HG03045 (cell line): Measurements from ENCODE around the gene CDC42BPA.
"Not testable (repeated sequence)": the region's sequence is repeated elsewhere in the genome, so short reads cannot be mapped to it uniquely, and the experiment has no call there.

Source experiments
- ATAC-seq: cut with Tn5 transposase; IDR thresholded peaks from one replicate; pipeline ENCODE4 v1.9.1; 2021; ENCODE audit warnings: mild to moderate bottlenecking, moderate library complexity; ENCODE audit not compliant: unreplicated experiment

CDC42BPA gene

DNA sequence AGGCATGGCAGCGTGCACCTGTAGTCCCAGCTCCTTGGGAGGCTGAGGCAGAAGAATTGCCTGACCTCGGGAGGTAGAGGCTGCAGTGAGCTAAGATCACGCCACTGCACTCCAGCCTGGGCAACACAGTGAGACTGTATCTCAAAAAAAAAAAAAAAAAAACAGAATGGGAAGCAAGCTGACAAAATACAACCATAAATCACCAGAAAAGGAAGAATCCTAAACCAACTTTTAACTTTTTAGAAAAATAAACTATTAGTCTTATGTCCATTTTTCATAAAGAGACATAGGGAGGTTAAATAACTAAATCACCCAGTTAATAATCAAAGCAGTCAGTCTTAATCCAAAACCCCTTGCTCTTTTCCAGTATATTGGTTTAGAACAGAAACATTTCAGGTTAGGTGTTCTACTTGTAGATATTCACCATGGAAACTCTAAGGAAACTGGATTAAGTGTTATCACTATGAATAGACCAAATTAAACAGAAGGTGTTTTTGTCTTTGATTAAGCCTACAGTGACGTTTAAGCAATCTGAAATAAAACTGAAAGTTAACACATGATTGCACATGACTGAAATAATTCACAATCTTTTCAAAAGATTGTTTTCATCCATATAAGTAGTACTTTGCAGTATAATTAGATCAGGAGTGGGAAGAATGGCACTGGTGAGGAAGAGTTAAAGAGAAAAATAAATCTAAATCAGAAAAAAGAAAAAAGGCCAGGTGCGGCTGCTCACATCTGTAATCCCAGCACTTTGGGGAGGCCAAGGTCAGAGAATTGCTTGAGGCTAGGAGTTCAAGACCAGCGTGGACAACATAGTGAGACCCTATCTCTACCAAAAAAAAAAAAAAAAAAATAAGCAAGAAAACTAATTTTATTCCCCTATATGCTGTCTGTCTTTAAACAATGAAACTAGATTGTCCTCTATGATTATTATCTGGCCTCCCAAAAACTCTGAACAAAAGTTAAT, 9.6 kb downstream of the CDC42BPA start:
- ATAC-seq, result no peak

DNA sequence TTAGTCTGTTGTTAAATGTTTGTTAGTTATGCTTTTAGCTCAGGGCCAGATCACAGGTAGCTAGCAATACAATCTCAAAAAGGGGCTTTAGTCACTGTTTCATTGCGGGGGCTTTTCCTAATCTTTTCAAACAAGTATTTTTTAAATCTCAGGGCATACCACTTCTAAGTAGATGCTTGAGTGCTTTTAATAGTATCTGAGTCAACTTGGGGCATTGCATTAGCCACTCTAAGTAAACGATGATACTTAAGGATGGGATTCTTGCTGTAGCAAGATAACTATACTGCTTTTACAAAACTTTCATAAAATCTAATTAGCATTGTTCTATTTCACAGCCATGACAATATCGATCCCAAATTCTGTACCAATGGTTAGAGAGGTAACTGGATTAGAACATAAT, 11.6 kb downstream of the CDC42BPA start:
- no peak for ATAC-seq

DNA sequence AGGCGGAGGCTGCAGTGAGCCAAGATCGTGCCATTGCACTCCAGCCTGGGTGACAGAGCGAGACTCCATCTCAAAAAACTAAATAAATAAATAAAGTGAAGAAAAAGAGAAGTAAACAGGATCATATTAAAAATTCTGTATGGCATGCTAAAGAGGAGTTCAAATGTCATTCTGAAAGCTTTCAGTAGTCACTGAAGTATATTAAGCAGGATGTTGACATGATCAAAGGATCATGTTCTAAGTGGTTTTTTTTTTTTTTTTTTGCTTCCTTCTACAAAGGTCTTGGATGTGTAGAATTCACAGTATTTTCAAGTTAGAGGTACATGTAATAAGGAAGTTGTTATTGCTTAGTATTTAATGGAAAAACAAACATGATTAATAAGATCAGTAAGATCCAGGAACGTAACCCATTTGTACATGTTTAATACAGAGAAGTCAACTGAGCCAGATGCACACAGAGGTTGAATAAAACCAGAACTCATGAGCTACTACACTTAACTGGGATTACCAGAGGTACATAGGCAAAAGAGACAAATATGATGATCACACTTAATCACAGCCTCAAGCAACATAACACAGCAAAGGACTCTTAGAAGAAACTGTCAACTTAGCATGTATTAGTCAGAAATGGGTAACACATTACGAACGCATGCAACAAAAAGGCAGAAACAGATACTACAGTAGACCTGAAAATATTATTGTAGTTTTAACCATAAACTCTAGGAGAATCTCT, 12.2 kb downstream of the CDC42BPA start:
- no peak for ATAC-seq

DNA sequence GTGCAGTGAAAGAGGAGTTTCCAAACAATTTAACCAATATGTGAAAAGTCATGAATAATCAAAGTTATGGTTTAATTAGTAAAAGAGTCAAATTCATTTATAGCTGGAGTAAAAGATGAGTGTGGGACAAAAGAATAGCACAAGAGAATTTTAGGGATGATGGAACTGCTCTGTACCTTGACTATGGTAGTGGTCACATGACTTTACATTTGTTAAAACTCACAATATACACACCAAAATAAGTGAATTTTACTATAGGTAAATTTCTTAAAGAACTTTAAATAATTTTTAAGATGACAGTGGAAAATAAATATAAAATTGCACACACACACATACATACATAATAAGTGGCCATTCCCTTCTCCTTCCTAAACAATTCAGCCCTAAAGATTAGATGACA, 13.6 kb downstream of the CDC42BPA start:
- no peak for ATAC-seq

DNA sequence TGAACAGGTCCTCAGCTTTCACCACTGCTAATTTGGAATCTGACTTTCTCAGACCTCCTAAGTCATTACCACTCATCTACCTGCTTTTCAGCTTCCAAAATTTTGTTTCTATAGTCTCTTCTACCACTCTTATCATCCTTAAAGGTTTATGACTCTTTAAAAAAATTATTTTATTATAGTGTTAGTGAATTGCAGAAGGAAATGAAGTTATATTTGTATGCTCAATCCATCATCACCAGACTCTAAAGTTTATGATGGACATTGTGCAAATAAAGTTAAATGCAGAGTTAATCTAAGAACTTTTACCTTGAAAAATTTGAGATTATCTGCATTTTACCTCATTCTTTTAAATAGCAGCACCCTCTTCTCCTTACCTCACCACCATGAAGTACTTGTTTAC, 14.6 kb downstream of the CDC42BPA start:
- no peak for ATAC-seq

DNA sequence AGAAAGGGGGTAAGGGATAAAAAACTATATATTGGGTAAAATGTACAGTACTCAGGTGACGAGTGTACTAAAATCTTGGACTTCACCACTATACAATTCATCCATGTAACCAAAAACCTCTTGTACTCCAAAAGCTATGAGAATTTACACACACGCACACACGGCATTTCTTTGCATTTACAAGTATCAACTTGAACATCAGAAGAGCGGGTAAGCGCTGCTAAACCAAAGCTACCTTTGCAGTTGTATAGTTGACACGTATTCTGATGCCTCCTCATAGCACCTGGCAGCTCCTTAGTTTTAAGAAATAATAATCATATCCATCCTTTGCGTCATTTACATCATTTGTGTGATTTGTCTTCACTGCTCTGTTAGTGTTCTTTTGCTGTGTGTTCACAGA, 17.6 kb downstream of the CDC42BPA start:
- no peak for ATAC-seq

DNA sequence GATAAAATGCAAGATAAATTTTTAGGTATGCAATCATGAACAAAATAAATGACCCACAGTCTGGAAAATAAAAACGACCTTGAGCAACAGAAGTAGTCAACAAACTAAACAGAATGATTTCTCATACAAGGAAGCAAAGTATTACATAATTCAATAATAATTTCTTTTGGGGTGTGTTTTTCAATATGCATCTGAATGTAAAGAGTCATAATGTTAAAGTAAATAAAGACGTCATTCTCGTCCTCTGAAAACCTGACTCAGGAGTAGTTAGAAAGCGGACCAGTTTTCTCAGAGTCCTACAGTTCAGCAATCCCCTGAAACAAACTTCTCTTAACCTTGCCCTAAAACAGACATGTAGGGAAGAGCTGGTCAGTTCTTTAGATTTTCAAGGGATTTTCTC, 18.6 kb downstream of the CDC42BPA start:
- no peak for ATAC-seq

DNA sequence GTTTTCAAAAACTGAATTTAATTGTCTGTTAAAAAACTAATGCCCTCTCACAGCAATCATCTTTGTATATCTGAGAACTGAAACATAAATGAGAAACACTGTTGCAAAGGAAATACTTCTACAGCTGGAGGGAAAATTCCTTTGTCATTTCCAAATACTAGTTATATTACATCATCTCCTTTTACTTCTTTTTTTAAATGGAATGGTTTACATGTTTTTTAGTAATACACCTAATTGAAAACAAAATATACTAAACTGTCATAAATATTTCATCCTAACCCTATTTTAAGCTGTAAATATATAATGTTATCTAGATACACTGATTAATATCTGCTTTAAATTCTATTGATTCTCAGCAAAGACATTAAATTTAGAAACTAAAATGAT, 19.1 kb downstream of the CDC42BPA start:
- no peak for ATAC-seq

DNA sequence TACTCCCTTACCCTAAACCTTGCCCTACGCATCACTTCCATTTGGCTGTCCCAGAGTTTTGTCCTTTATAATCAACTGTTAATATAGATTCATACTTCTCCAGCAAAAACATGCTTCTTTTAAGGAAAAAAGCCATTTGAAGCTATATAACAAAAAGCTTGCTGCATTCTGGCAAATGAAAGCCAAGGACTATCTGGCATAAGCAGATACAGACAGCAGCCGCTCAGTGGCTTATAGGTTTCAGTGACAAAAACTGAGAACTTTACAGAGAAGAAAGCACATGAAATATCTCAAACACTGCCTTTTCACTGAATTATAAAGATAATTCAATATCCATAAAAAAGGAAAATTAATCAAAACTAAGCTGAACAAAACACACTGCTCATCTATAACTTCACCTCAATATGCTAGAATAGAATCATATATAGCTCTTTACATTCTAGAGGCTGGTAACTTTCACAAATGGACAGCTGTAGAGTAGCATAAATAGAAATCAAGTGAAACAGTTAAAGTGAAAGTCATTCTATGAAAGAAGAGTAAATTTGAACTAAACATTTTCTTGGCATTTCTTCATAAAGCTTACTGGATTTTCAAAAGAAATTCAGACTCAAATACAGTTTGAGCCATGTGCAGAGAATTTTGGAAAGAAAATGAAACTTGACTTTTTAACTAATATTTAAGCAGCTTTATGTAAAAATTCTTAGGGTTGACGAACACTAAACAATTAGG, 19.6 kb downstream of the CDC42BPA start:
- no peak for ATAC-seq

DNA sequence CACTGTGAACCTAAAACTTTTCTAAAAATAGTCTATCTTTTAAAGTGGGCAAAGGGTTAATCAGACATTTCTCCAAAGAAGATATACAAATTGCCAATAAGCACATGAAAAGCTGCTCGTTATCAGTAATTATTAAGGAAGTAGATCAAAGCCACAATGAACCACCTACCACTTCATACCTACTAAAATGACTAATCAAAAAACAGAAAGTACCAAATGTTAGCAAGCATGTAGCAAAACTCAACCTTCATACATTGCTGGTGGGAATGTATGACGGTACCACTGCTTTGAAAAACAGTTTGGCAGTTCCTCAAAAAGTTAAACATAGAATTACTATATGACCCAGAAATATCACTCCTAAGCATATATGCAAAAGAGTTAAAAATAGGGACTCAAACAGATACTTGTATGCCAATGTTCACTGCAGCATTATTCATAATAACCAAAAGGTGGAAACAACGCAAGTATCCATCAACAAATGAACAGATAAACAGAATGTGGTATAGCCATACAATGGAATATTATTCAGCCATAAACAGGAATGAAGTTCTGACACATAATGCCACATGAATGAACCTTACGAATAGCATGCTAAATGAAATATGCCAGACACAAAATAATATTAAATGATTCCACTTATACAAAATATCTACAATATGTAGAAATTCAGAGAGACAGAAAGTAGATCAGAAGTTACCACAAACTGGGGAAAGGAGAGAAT, 21.1 kb downstream of the CDC42BPA start:
- no peak for ATAC-seq

DNA sequence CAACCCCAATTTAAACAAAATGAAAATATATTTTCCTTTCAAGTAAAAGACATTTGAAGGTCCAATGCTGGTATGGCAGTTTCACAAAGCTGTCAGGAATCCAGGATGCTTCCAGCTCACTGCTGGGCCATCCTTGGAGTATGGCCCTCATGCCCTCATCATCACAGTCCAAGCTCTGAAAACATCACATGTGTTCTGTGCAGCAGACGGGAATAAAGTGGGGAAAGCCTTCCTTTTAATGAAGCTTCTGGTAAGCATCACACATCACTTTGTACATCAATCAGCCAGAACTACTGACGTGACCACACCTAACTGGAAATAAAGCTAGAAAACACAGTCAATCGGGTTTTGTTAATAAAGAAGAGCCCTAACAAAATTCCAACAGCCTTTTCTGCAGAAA, 22.7 kb downstream of the CDC42BPA start:
- ATAC-seq, result no peak

DNA sequence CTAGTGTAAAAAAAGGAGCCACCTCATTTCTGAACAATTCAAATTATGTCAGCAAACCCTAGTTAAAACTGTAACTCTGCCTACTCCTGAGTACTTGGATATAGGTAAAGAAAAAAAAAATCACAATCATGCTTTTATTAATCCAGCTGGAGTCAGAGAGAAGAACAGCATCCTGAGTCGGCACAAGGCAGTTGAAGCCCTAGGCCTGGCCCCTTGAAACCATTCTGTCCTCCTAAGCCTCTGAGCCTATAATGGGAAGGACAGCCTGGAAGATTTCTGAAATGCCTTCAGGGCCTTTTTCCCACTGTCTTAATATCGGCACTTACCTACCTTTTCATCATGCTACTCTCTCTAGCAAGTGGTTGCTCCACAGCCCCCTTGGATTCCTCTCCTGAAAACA, 32.5 kb downstream of the CDC42BPA start:
- ATAC-seq, result no peak

DNA sequence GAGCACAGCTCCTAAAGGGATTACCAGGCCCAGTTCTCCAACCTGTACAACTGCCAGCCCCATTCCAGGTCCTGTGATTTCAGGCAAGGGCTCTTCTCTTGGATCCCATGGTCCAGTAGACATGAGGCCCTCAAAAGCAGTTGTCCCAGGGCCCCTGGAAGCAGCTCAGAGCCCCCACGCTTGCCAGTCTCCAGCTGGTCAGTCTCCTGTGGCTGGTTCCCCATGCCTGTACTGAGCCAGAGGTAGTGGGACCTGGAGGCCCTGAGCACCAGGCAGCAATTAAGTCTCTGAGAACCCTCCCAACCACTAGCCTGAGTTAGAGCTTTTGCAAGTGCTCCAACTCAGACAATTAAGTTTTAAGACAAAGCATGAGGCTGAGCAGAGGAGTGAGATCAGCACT, 36.9 kb downstream of the CDC42BPA start:
- no peak for ATAC-seq

DNA sequence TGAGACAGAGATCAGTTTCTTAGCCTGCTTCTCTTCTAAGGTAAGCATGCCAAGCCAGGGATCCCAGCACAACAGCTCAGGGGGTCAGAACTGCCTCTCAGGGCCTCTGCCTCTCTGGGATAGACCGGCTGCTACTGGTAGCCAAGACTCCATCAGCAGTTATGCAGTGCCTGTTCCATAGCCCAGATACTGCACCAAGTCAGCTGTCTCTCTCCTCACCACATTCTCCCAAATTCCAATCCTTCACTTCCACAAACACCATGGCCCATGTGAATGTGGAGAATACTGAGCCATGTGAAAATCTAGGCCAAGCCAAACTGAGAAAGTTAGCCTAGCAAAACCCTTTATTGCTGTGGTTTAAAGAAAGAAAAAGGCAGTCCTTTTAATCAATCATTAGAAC, 37.5 kb downstream of the CDC42BPA start:
- no peak for ATAC-seq

DNA sequence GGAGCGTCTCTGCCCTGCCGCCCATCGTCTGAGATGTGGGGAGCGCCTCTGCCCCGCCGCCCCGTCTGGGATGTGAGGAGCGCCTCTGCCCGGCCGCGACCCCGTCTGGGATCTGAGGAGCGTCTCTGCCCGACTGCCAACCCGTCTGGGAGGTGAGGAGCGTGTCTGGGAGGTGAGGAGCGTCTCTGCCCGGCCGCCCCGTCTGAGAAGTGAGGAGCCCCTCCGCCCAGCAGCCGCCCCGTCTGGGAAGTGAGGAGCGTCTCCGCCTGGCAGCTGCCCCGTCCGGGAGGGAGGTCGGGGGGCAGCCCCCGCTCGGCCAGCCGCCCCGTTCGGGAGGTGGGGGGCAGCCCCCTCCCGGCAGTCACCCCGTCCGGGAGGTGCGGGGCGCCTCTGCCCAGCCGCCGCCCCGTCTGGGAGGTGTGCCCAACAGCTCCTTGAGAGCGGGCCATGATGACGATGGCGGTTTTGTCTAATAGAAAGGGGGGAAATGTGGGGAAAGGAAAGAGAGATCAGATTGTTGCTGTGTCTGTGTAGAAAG, 42.1 kb downstream of the CDC42BPA start:
- ATAC-seq, result not testable (repeated sequence)

DNA sequence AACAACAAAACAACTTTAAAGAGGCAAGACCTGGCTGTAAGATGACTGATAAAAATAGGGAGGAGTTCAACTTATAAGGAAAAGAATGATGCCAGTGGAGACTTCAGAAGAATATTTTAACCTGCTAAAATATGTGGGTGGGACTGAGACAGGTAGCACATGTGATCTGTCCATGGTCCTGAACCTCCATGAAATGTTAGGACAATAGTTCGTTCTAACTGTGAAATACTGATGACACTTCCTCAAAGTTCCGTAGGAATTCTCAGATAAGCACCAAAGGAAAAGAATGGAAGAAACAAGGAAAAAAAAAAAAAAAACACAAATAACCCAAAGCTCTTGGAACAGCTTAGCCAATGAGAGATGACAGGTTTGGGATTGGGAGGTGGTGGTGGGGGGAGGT, 44.7 kb downstream of the CDC42BPA start:
- ATAC-seq, result no peak

DNA sequence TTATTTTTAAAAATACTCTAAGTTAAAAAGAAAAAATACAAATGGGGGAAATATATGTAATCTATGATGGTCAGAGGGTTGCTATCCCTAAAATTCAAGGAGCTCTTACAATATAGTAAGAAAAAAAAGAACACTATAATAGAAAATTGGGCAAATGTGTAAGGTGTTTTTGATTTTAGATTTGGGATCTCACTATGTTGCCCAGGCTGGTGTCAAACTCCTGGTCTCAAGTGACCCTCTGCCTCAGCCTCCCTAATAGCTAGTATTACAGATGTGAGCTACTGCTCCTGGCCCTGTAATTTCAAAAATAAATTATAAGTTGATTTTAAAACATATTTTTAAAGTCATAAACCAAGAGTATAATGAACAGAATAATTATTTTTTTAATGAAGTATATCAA, 45.9 kb downstream of the CDC42BPA start:
- ATAC-seq, result no peak

DNA sequence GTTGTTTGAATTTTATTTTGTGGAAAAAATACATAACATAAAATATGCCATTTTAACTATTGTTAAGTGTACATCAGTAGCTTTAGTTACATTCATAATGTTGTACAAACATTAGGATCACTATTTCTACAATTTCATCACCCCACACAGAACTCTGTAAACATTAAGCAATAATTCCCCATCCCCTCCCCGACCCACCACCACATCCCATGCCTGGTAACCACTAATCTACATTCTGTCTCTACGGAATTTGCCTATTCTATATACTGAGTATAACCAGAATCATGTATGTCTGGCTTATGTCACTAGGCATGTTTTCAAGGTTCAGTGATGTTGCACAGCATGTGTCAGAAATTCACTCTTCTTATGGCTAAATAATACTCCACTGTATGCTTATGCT, 47.7 kb downstream of the CDC42BPA start:
- ATAC-seq, result no peak

DNA sequence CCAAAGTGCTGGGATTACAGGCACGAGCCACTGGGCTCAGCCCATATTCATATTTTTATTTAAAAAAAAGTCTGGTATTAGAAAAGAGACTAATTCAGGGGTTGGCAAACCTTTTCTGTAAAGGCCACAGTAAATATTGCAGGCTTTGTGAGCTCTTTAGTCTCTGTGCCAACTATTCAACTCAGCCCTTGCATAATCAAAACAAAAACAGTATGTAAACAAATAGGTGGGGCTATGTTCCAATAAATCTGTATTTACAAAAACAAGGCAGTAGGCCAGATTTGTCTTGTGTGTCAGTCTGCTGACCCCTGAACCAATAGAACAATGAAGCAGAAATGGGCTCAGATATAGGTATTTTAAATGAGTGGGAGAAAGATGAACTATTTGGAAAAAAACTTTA, 49.3 kb downstream of the CDC42BPA start:
- ATAC-seq, result no peak

DNA sequence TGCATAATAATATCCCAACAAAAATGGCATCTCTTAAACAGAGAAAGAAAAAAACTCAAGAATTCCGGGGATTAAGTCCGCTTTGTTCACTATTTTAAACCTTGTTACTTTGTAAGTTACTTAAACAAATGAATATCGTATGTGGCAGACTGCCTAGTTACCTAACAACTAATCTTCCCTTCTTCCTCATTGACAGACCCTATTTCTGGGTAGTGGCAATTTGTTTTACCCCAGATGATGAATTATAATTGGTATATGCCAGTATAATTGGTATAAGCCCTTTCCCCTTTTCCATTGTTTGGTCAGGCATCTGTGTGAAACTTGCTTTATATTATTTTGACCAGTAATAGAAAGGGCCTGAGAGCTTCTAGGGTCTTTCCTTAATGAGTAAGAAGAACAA, 52.4 kb downstream of the CDC42BPA start:
- ATAC-seq, result no peak

DNA sequence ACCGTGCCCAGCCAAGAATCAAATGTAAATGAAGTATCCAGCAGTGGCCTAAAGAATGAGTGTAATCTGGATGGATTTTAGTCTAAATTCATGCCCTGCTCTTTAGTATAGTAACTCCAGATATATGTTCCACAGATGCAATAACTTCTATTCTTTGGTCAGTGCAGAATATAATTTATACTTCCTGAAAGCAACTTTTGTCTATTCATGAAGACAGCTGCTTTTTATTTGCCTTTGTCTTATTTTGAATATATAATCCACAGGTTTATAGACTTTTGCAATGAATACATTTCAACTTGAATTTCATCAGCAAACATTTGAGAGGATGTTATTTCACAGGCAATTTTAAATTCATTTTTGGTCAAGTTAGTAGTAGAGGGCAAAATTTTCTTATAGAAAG, 54.4 kb downstream of the CDC42BPA start:
- ATAC-seq, result no peak
